Upper lobe of left lung (tissue), 4 donors: ENCODE results near the gene RPS24.

Source experiments
- POLR2A ChIP-seq, 4 donors: fragments of 450-650 bp; IDR thresholded peaks; one replicate each; pipeline ENCODE4 v1.5.1; 2016 to 2017; ENCODE audit warnings: antibody characterized with exemption in 4 of 4, mild to moderate bottlenecking in 2 of 4
- TF ChIP-seq, protein P1 (sequence below), 6 experiments: fragments of 450-650 bp in 4 of 6; fragments of 200-600 bp in 2 of 6; sonication (generic) in 2 of 6; IDR thresholded peaks; one replicate each; pipeline ENCODE4 v1.5.1; 2016 to 2019; ENCODE audit warnings: antibody characterized with exemption in 6 of 6

DNA sequence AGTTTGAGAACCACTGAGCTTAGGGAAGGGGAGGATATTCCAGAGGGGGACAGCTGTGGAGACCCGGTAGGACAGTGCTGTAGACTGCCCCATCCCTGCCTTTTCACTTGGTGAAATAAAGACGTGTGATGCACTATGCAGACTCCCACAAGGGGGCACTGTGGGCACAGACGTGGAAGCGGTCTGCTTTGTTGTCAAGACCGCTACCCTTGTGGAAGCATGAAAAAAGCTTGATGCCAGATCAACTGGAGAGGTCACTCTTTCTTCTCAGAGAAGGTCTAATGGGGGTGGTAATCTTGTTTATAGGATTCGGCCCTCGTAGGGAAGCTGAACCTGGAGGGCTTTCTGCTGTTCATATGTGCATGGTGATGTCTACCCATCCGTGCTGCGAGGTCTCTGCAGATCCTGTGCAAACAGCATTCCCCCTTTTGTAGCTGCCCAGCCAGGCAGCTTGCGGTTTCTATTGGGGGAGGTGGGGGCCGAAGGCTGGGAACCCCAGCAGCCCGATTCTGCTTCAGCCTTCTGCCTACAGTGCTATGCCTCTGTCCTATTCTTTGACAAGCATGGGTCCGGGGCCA lies 13.7 kb downstream of the RPS24 start:
- TF ChIP-seq, protein P1, sequence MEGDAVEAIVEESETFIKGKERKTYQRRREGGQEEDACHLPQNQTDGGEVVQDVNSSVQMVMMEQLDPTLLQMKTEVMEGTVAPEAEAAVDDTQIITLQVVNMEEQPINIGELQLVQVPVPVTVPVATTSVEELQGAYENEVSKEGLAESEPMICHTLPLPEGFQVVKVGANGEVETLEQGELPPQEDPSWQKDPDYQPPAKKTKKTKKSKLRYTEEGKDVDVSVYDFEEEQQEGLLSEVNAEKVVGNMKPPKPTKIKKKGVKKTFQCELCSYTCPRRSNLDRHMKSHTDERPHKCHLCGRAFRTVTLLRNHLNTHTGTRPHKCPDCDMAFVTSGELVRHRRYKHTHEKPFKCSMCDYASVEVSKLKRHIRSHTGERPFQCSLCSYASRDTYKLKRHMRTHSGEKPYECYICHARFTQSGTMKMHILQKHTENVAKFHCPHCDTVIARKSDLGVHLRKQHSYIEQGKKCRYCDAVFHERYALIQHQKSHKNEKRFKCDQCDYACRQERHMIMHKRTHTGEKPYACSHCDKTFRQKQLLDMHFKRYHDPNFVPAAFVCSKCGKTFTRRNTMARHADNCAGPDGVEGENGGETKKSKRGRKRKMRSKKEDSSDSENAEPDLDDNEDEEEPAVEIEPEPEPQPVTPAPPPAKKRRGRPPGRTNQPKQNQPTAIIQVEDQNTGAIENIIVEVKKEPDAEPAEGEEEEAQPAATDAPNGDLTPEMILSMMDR (IDR thresholded peaks at IDR 0.05): peak; percentile 76 to 89 (median 85)
- no peak for TF ChIP-seq POLR2A (IDR thresholded peaks at IDR 0.05)
